GM19099 (cell line): ENCODE data around the gene SPRTN.

Experiments
- POLR2A ChIP-seq: IDR thresholded peaks from 3 replicates; pipeline ENCODE4 v1.6.1; 2011; ENCODE audit warnings: low read depth; ENCODE audit not compliant: insufficient read length; ENCODE audit errors: extremely low read depth

SPRTN gene

DNA sequence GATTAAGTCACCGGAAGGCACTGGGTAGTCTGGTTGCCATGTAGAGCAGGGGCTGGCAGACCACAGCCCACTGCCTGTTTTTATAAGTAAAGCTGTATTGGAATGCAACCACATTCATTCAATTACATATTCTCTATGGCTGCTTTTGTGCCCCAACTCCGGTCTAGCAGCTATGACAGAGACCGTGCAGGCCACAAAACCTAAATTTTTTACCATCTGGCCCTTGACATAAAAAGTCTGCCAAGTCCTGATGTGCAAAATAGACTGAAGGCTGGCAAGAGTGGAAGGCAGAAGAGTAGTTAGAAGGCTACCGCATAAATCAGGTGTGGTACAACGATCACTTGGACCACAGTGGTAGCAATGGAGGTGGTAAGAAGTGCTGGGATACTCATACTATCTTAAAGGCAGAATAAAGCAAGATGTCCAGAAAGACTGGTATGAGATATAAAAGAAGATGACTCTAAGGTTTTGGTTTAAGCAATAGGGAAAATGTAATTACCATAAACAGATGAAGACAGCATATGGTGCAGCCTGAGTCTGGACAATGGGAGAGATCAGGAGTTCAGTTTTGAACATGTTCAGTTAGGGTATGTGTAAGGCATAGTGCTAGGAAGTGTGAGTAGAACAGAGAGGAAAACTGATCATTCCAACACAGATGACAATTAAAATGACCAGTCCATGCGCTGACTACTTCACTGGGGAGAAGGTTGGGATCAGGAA, 46.8 kb downstream of the SPRTN start:
- no peak for TF ChIP-seq POLR2A

GRCh38 chr1:231385416-231385748, 47.3 kb downstream of the SPRTN start:
- no peak for TF ChIP-seq POLR2A

DNA sequence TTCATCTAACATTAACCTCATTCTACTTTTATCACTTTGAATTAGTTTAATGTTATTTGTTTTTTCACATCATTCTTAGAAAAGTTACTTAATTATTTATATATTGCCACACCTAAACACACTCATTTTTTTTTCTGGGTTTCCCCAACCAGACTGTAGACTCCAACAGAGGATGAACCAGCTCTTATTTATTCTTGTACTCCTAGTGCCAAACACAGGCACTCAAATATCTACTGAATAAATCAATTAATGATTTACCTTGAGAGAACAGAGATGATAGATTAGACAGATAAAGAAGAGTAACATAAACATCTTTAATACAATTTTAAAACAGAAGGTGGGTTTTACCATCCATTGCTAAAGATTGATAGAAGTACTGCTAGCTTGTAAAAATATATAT, 48.4 kb downstream of the SPRTN start:
- TF ChIP-seq POLR2A: no peak

DNA sequence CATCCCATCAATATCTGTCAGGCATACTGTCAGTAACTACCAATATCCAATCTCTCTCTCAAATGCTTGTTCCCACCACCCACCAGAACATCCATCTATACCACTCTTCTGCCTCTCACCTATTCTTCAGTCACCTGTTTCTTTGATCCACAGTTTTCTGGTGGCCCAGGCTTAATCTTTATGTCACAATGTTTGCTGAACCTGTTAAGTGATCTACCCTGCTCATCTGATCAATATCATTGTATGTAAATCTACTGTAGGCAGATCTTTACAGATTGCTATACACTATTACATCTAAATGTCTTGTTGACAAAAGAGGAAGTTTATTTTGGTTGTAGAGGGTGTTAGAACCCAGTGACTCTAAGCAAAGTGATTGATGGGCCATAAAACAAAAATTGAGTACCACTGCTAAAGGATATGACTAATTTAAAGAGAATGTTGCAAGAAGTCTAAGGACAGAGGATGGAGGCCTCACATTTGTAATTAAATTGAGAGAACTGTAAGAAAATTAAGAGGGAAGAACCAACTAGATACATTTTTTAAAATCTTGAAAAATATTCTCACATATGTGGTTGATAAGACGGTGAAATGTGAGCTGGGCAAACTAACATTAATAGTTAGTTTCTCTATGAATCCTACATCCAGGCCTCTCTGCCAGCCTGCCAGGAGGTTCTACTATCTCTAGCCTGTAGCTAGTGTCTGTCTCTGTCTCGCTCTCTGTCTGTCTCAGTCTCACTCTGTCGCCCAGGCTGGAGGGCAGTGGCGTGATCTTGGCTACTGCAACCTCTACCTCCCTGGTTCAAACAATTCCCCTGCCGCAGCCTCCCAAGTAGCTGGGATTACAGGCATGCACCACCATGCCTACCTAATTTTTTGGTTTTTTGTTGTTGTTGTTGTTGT, 49.9 kb downstream of the SPRTN start:
- TF ChIP-seq POLR2A: no peak

GRCh38 chr1:231390071-231390470, 52.0 kb downstream of the SPRTN start:
- no peak for TF ChIP-seq POLR2A

- TF ChIP-seq POLR2A: no peak
These were observed 54.5 kb downstream of the SPRTN start for GRCh38 chr1:231392389-231393131.

DNA sequence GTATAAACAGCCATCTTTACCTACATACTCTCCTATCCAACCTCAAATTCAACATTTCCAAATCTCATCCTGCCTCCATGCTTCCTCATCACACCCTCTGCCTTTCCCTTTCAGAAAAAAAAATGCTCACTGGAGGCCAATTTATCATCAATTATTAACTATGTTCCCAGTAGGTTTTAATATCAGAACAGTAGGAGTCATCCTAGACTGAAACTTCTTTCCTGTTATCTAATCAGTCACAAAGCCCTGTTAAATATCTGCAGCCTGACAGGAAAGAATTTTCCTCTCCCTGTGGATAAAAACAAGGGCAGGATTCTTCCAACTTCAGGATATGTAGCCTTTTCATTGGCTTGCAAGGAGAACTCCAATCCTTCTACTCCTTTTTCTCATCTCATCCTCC, 55.6 kb downstream of the SPRTN start:
- TF ChIP-seq POLR2A: no peak

DNA sequence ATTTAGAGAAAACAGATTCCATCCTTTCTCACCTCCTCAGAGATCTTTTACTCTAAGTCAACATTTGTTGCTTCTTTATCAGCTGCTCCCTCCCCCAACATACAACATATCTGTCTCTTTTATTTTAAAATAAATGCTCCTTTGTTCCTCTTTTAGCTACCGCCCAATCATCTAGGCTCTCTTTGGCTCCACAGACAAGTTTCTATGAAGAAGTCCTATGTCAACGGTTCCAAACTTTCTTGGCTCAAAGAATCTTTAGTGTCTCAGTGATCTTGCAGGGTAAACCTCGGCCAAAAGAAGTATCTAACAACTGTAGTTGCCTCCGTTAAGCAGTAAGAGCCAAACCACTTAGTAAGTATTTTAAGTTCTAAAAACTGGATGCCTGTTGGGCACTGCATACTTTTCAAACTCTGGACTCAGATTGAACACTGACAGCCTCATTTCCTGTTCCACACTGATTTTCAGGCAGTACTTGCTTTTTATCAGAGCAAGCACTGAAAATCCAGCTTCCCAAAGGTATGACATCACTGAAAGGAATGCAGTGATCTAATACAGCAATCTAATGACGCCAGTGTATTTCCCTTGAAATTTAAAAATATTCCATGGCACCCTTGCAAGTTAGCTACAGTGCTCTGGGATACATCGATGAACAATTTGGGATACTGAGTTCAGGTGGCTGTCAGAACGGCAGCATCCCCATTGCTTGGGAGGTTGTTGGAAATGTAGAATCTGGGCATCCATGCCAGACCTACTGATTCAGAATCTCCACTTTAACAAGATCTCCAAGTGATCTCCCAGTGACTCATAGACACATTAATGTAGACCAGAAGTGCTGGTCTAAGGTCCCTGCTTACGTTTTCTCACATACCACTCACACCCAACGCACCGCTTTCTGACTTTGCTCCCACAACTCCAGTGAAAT, 57.2 kb downstream of the SPRTN start:
- TF ChIP-seq POLR2A: no peak

GRCh38 chr1:231395998-231396390, 57.9 kb downstream of the SPRTN start:
- TF ChIP-seq POLR2A: no peak

- no peak for TF ChIP-seq POLR2A
These were observed 58.5 kb downstream of the SPRTN start for GRCh38 chr1:231396643-231397042.

- no peak for TF ChIP-seq POLR2A
These were observed 60.0 kb downstream of the SPRTN start for GRCh38 chr1:231397886-231398671.

DNA sequence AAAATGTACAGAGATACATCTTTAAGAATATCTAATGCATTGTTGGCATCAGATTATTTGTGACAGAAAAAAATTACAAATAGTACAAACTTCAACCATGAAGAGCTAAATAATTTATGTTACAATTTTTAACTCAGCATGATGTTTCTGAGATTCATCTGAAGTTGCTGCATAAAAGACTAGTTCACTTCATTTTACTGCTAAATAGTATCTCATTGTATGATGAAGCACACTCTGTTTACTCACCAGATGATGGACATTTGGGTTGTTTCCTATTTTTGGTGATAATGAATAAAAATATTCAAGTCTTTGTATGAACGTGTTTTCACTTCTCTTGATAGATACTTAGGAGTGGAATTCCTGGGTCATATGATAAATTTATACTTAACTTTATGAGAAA, 63.4 kb downstream of the SPRTN start:
- TF ChIP-seq POLR2A: no peak

GRCh38 chr1:231404318-231404717, 66.2 kb downstream of the SPRTN start:
- TF ChIP-seq POLR2A: no peak
